Thyroid gland (tissue), 4 donors: ENCODE measurements around the gene DPYD.

Experiments used
- POLR2A ChIP-seq, 2 donors: fragments of 450-650 bp; IDR thresholded peaks; one replicate each; pipeline ENCODE4 v1.6.1; 2017; ENCODE audit warnings: antibody characterized with exemption in 2 of 2, mild to moderate bottlenecking in 2 of 2, moderate library complexity in 1 of 2
- TF ChIP-seq, protein P1 (sequence below), 6 experiments: fragments of 200-600 bp in 3 of 6; fragments of 450-650 bp in 3 of 6; sonication (generic) in 3 of 6; IDR thresholded peaks; one replicate each; pipeline ENCODE4 v1.5.1; 2016 to 2019; ENCODE audit warnings: antibody characterized with exemption in 6 of 6, mild to moderate bottlenecking in 2 of 6, inconsistent platforms in 1 of 6, moderate library complexity in 1 of 6

DNA sequence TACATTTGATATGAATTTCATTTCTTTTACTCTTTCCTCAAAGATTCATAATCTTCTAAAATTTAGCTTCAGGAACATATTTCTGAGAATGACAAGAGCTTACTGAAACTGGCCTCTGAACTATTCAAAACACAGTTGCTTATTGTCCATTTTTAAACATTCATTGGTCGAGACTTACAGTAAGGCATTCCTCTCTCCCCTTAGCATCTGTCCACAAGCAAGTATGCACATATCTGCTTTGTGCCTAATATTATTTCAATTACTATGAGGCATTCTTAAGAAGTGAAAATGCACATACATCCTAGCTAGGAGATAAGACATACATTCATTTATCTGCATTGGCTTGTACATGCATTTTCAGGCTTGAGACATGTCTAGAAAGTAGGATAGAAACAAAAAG is 710.5 kb downstream of the DPYD start:
- TF ChIP-seq, protein P1, sequence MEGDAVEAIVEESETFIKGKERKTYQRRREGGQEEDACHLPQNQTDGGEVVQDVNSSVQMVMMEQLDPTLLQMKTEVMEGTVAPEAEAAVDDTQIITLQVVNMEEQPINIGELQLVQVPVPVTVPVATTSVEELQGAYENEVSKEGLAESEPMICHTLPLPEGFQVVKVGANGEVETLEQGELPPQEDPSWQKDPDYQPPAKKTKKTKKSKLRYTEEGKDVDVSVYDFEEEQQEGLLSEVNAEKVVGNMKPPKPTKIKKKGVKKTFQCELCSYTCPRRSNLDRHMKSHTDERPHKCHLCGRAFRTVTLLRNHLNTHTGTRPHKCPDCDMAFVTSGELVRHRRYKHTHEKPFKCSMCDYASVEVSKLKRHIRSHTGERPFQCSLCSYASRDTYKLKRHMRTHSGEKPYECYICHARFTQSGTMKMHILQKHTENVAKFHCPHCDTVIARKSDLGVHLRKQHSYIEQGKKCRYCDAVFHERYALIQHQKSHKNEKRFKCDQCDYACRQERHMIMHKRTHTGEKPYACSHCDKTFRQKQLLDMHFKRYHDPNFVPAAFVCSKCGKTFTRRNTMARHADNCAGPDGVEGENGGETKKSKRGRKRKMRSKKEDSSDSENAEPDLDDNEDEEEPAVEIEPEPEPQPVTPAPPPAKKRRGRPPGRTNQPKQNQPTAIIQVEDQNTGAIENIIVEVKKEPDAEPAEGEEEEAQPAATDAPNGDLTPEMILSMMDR (IDR thresholded peaks at IDR 0.05): no peak
- no peak for TF ChIP-seq POLR2A (IDR thresholded peaks at IDR 0.05)
